CD14-positive monocyte (primary cell): ENCODE data around the gene ACSL1. TPM values are rescaled to one million over a fixed set of nuclear protein-coding genes. Genes with fewer than 3 reads are reported as not detected.
A peak's percentile ranks its signal among the peaks of the same experiment; 100 is the strongest.

Experiments
- DNase-seq, 3 donors: peaks; one replicate each; pipeline ENCODE4 v3.0.0-alpha.2; 2011 to 2022
- H2AFZ ChIP-seq: 2 replicates; pipeline ENCODE4 v1.6.0; 2012; ENCODE audit warnings: mild to moderate bottlenecking, low read depth, low read length, inconsistent platforms; ENCODE audit not compliant: insufficient read depth, poor library complexity, severe bottlenecking
- H3K27ac ChIP-seq, 2 donors: 1 replicate in 1 of 2; 2 replicates in 1 of 2; pipeline ENCODE4 v1.5.1; 2012 to 2013; ENCODE audit warnings: low read length in 2 of 2, control low read depth in 1 of 2, inconsistent platforms in 1 of 2, low read depth in 1 of 2, mild to moderate bottlenecking in 1 of 2
- H3K27me3 ChIP-seq, 2 donors: one replicate each; pipeline versions ENCODE4 v1.6.0 to v1.6.1; 2011 to 2013; ENCODE audit warnings: low read length in 2 of 2; ENCODE audit not compliant: control insufficient read depth in 2 of 2, insufficient read depth in 2 of 2
- H3K36me3 ChIP-seq, 2 donors: replicated peaks in 1 of 2; 1 replicate in 1 of 2; 2 replicates in 1 of 2; pipeline versions ENCODE4 v1.5.1 to v1.6.1; 2012 to 2013; ENCODE audit warnings: low read length in 2 of 2, control low read depth in 1 of 2, inconsistent platforms in 1 of 2, mild to moderate bottlenecking in 1 of 2; ENCODE audit not compliant: insufficient read depth in 2 of 2, control insufficient read depth in 1 of 2
- H3K4me1 ChIP-seq, 2 donors: 1 replicate in 1 of 2; 2 replicates in 1 of 2; pipeline versions ENCODE4 v1.5.1 to v1.6.1; 2012 to 2013; ENCODE audit warnings: low read length in 2 of 2, control low read depth in 1 of 2, inconsistent platforms in 1 of 2, mild to moderate bottlenecking in 1 of 2, moderate library complexity in 1 of 2; ENCODE audit not compliant: insufficient read depth in 2 of 2, control insufficient read depth in 1 of 2
- H3K4me2 ChIP-seq: replicated peaks from 2 replicates; pipeline ENCODE3; 2012; ENCODE audit warnings: low read length, moderate library complexity, mild to moderate bottlenecking; ENCODE audit not compliant: poor library complexity, severe bottlenecking; ENCODE audit errors: extremely low read depth
- H3K4me3 ChIP-seq, 3 experiments: fragments of 200-600 bp in 1 of 3; sonication (generic) in 1 of 3; replicated peaks in 1 of 3; 1 replicate in 2 of 3; 2 replicates in 1 of 3; pipeline ENCODE4 v1.5.1; 2011 to 2013; ENCODE audit warnings: low read length in 3 of 3, mild to moderate bottlenecking in 3 of 3, control low read depth in 2 of 3, low read depth in 2 of 3, inconsistent platforms in 1 of 3, moderate library complexity in 1 of 3
- H3K79me2 ChIP-seq: 2 replicates; pipeline ENCODE4 v1.6.0; 2012; ENCODE audit warnings: mild to moderate bottlenecking, control low read depth, inconsistent platforms, low read length, moderate library complexity; ENCODE audit not compliant: insufficient read depth
- H3K9ac ChIP-seq: 2 replicates; pipeline ENCODE4 v1.6.0; 2017; ENCODE audit warnings: low read length, mild to moderate bottlenecking; ENCODE audit not compliant: insufficient read depth, poor library complexity, severe bottlenecking
- H3K9me3 ChIP-seq, 2 donors: replicated peaks in 1 of 2; 1 replicate in 1 of 2; 2 replicates in 1 of 2; pipeline versions ENCODE4 v1.5.1 to v1.6.1; 2012 to 2013; ENCODE audit warnings: low read length in 2 of 2, control low read depth in 1 of 2; ENCODE audit not compliant: control insufficient read depth in 1 of 2, insufficient read depth in 1 of 2
- H4K20me1 ChIP-seq: 2 replicates; pipeline ENCODE4 v1.6.0; 2012; ENCODE audit warnings: mild to moderate bottlenecking, low read length, control low read depth, moderate library complexity; ENCODE audit not compliant: insufficient read depth
- H3K27ac Mint-ChIP-seq, 7 donors: one replicate each; pipeline ENCODE4 v1.8.0; 2020; ENCODE audit warnings: mild to moderate bottlenecking in 7 of 7, mixed read lengths in 7 of 7, moderate library complexity in 6 of 7, inconsistent platforms in 2 of 7
- H3K27me3 Mint-ChIP-seq, 3 donors: one replicate each; pipeline ENCODE4 v1.8.0; 2021 to 2022; ENCODE audit warnings: low read depth in 3 of 3, mild to moderate bottlenecking in 3 of 3, mixed read lengths in 3 of 3, moderate library complexity in 3 of 3, inconsistent platforms in 1 of 3
- H3K36me3 Mint-ChIP-seq, 2 donors: one replicate each; pipeline ENCODE4 v1.8.0; 2020; ENCODE audit warnings: mixed read lengths in 2 of 2, inconsistent platforms in 1 of 2, mild to moderate bottlenecking in 1 of 2
- H3K4me1 Mint-ChIP-seq: one replicate; pipeline ENCODE4 v1.8.0; 2020; ENCODE audit warnings: mild to moderate bottlenecking, mixed read lengths
- H3K4me3 Mint-ChIP-seq, 2 donors: one replicate each; pipeline ENCODE4 v1.8.0; 2020; ENCODE audit warnings: mild to moderate bottlenecking in 2 of 2, mixed read lengths in 2 of 2, moderate library complexity in 1 of 2
- H3K9me3 Mint-ChIP-seq, 7 donors: one replicate each; pipeline ENCODE4 v1.8.0; 2020 to 2022; ENCODE audit warnings: mixed read lengths in 7 of 7, mild to moderate bottlenecking in 6 of 7, moderate library complexity in 6 of 7, inconsistent platforms in 2 of 7
- CTCF ChIP-seq: fragments of 200-600 bp; IDR thresholded peaks from one replicate; pipeline ENCODE4 v1.8.0; 2022; ENCODE audit warnings: antibody characterized with exemption, mild to moderate bottlenecking
- WGBS: methylation state at CpG from one replicate; pipeline ENCODE4 v1.1.5; 2013; ENCODE audit warnings: missing lambda C conversion rate; ENCODE audit not compliant: insufficient coverage; 5-methylcytosine and 5-hydroxymethylcytosine counted together
- intact Hi-C, 2 donors: fragments of 100-400 bp; cut with micrococcal nuclease; formaldehyde crosslinking; loops; one replicate each; pipeline versions ENCODE4 v1.15.0 to v1.15.1; 2023
- polyA plus RNA-seq, 3 donors: library from polyadenylated mRNA; depleted of rRNA in 1 of 3; unstranded in 2 of 3; stranded (reverse) in 1 of 3; fragments of 300-500 nt in 2 of 3; fragments of >200 nt in 1 of 3; fragmentation: Illumina TruSeq in 2 of 3; gene quantifications; 1 replicate in 2 of 3; 2 replicates in 1 of 3; pipeline ENCODE4 v1.2.3, GENCODE V29; 2012 to 2021

Gene ACSL1
- polyA plus RNA-seq, 3 donors = 72.4 to 115 (median 115) TPM

- peaks cover 0 to 3% (median 0%) of the 10 kb centered on the region in 7 donors for H3K9me3 Mint-ChIP-seq
- no peaks in the 10 kb centered on the region for H3K27me3 ChIP-seq
- WGBS = 89% methylated on average over 4 of the region's 9 CpGs
These were observed 73.1 kb downstream of the ACSL1 start for GRCh38 chr4:184752496-184753275.

DNA sequence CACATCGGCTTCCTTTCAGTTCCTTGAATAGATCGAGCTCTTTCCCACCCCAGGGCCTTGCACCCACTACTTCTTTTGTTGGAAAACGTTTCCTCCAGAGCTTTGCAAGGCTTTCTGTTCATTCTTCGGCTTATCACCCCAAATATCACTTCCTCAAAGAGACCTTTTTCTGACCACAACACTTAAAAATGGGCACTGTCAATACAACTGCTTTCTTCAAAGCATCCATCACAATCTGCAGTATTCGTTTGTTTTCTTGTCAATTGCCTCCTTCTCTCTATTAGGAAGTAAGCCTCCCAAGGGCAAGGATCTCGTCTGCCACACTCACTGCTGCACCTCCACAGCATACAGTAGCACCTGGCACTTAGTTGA, 74.2 kb downstream of the ACSL1 start:
- peak overlapping the region in 3 of 7 donors; percentile 36 to 60 (median 46) for H3K27ac Mint-ChIP-seq
- peaks cover 40 to 47% of the 10 kb centered on the region in 2 donors for H3K36me3 Mint-ChIP-seq
- H3K9me3 ChIP-seq = no peaks in the 10 kb centered on the region
- H3K9ac ChIP-seq = no peak overlapping the region
- DNase-seq = no peak
- peaks cover 0 to 4% (median 0%) of the 10 kb centered on the region in 3 donors for H3K27me3 Mint-ChIP-seq
- peaks cover 25% of the 10 kb centered on the region for H4K20me1 ChIP-seq
- WGBS = 0% methylated on average over 6 of the region's 6 CpGs
- H3K4me1 ChIP-seq = peaks cover 33 to 43% of the 10 kb centered on the region in 2 donors
- no peak for TF ChIP-seq CTCF
- H3K4me1 Mint-ChIP-seq = peaks cover 54% of the 10 kb centered on the region
- no peak overlapping the region for H3K4me3 ChIP-seq
- peaks cover 0 to 3% (median 0%) of the 10 kb centered on the region in 7 donors for H3K9me3 Mint-ChIP-seq
- H3K27ac ChIP-seq = no peak overlapping the region
- no peak overlapping the region for H3K4me2 ChIP-seq
- H2AFZ ChIP-seq = no peak overlapping the region
- intact Hi-C loops = loop anchor here in 1 of 2 donors (5.0 kb wide), 1 partner anchor 36 kb away; no protein-coding TSS in a partner anchor
- H3K79me2 ChIP-seq = no peaks in the 10 kb centered on the region
- H3K27me3 ChIP-seq = no peaks in the 10 kb centered on the region
- H3K36me3 ChIP-seq = peaks cover 29 to 44% of the 10 kb centered on the region in 2 donors
- H3K4me3 Mint-ChIP-seq = no peak overlapping the region

More at GRCh38 chr4:184752496-184753275, 73.1 kb downstream of the ACSL1 start:
- intact Hi-C loops = loop anchor here in 1 of 2 donors (5.0 kb wide), 1 partner anchor 35 kb away; no protein-coding TSS in a partner anchor
- H3K36me3 ChIP-seq = peaks cover 40 to 55% of the 10 kb centered on the region in 2 donors
- peaks cover 33% of the 10 kb centered on the region for H4K20me1 ChIP-seq
- peaks cover 22 to 32% of the 10 kb centered on the region in 2 donors for H3K4me1 ChIP-seq
- no peak for TF ChIP-seq CTCF
- no peaks in the 10 kb centered on the region for H3K79me2 ChIP-seq
- H3K27me3 Mint-ChIP-seq = peaks cover 0 to 4% (median 0%) of the 10 kb centered on the region in 3 donors
- DNase-seq = no peak
- H3K9ac ChIP-seq = no peak overlapping the region
- H3K27ac Mint-ChIP-seq = peak overlapping the region in 2 of 7 donors; percentile 4 to 60
- H3K4me3 Mint-ChIP-seq = no peak overlapping the region
- no peak overlapping the region for H3K27ac ChIP-seq
- H3K4me3 ChIP-seq = no peak overlapping the region
- H2AFZ ChIP-seq = no peak overlapping the region
- H3K4me2 ChIP-seq = no peak overlapping the region
- peaks cover 43% of the 10 kb centered on the region for H3K4me1 Mint-ChIP-seq
- H3K9me3 ChIP-seq = no peaks in the 10 kb centered on the region
- peaks cover 51 to 58% of the 10 kb centered on the region in 2 donors for H3K36me3 Mint-ChIP-seq
